Activated CD4-positive, alpha-beta T cell treated with anti-CD3 and anti-CD28 coated beads, Interleukin-2, amount 50 U/mL, for 24 hours (primary cell): Measurements from ENCODE around the gene PACS2.
"Not testable (repeated sequence)": the region's sequence is repeated elsewhere in the genome, so short reads cannot be mapped to it uniquely, and the experiment has no call there.

Experiments used
- DNase-seq, 2 donors: peaks; one replicate each; pipeline ENCODE4 v3.0.0-alpha.2; 2020; ENCODE audit warnings: low read depth in 1 of 2, low spot score in 1 of 2

PACS2 gene

GRCh38 chr14:105329411-105330150, 15.0 kb downstream of the PACS2 start:
- no peak for DNase-seq

- no peak for DNase-seq
Measured at GRCh38 chr14:105330491-105330895, 15.9 kb downstream of the PACS2 start.

- no peak for DNase-seq
Measured at GRCh38 chr14:105331575-105332349, 17.2 kb downstream of the PACS2 start.

- DNase-seq = no peak
Measured at GRCh38 chr14:105332350-105332874, 17.9 kb downstream of the PACS2 start.

GRCh38 chr14:105333020-105333490, 18.5 kb downstream of the PACS2 start:
- DNase-seq = no peak

- DNase-seq = no peak
Measured at GRCh38 chr14:105333613-105334364, 19.2 kb downstream of the PACS2 start.

- DNase-seq = no peak
Measured at GRCh38 chr14:105334383-105335230, 20.1 kb downstream of the PACS2 start.

- DNase-seq = not testable (repeated sequence)
Measured at GRCh38 chr14:105335231-105335542, 20.6 kb downstream of the PACS2 start.

- DNase-seq = no peak
Measured at GRCh38 chr14:105335735-105336476, 21.4 kb downstream of the PACS2 start.

GRCh38 chr14:105336477-105337287, 22.1 kb downstream of the PACS2 start:
- no peak for DNase-seq

GRCh38 chr14:105337433-105337832, 22.9 kb downstream of the PACS2 start:
- no peak for DNase-seq

- no peak for DNase-seq
Measured at GRCh38 chr14:105337966-105338741, 23.6 kb downstream of the PACS2 start.

GRCh38 chr14:105340821-105341733, 26.5 kb downstream of the PACS2 start:
- DNase-seq = no peak

GRCh38 chr14:105343194-105343593, 28.6 kb downstream of the PACS2 start:
- DNase-seq = no peak

- no peak for DNase-seq
Measured at GRCh38 chr14:105346200-105346533, 31.6 kb downstream of the PACS2 start.

GRCh38 chr14:105346876-105347586, 32.5 kb downstream of the PACS2 start:
- no peak for DNase-seq

- no peak for DNase-seq
Measured at GRCh38 chr14:105347587-105347968, 33.0 kb downstream of the PACS2 start.
